ENCODE data around the gene OSBPL5. TPM values are rescaled to one million over a fixed set of nuclear protein-coding genes. Genes with fewer than 3 reads are reported as not detected.

OSBPL5 gene
- polyA plus RNA-seq, 3 donors, result 3.1 to 30.3 (median 6.8) TPM

GRCh38 chr11:3109921-3110706, 55.0 kb downstream of the OSBPL5 start:
- H3K36me3 Mint-ChIP-seq, result peaks cover 26 to 61% of the 10 kb centered on the region in 2 donors
- H3K4me3 Mint-ChIP-seq, result no peak overlapping the region
- intact Hi-C loops (cut with micrococcal nuclease), result loop anchor here (5.0 to 10.0 kb wide), 2 partner anchors 52 to 105 kb away; partner anchors contain the start of gene MRGPRG (in 1 of the 2)
- Histone ChIP-seq H3K9me3 (replicated peaks in 1 of 2; ENCODE audit: control insufficient read depth in 1 of 2, insufficient read depth in 1 of 2, low read length in 2 of 2) (no peaks in the 10 kb centered on the region), H3K4me3 (replicated peaks in 1 of 3; ENCODE audit: low read depth in 2 of 3, low read length in 3 of 3) (no peak overlapping the region), H4K20me1 (ENCODE audit: insufficient read depth, low read length) (no peaks in the 10 kb centered on the region), H3K4me2 (replicated peaks; ENCODE audit: extremely low read depth, low read length, poor library complexity, severe bottlenecking) (no peak overlapping the region), H3K4me1 (ENCODE audit: control insufficient read depth in 1 of 2, insufficient read depth in 2 of 2, low read length in 2 of 2) (peaks cover 31 to 46% of the 10 kb centered on the region in 2 donors), H3K79me2 (ENCODE audit: insufficient read depth, low read length) (peaks cover 3% of the 10 kb centered on the region), H3K36me3 (replicated peaks in 1 of 2; ENCODE audit: control insufficient read depth in 1 of 2, insufficient read depth in 2 of 2, low read length in 2 of 2) (peaks cover 13 to 50% of the 10 kb centered on the region in 2 donors), H3K9ac (ENCODE audit: insufficient read depth, low read length, poor library complexity, severe bottlenecking) (no peak overlapping the region), H3K27me3 (ENCODE audit: control insufficient read depth in 2 of 2, insufficient read depth in 2 of 2, low read length in 2 of 2) (no peaks in the 10 kb centered on the region), H2AFZ (ENCODE audit: insufficient read depth, low read depth, low read length, poor library complexity, severe bottlenecking) (no peak overlapping the region), H3K27ac (ENCODE audit: low read depth in 1 of 2, low read length in 2 of 2) (no peak overlapping the region)
- H3K27ac Mint-ChIP-seq, result peak overlapping the region in 3 of 7 donors; percentile 15 to 68 (median 63)
- H3K9me3 Mint-ChIP-seq, result peaks cover 0 to 8% (median 5%) of the 10 kb centered on the region in 7 donors
- peak; percentile 29 to 48 (median 35) for DNase-seq
- 69% methylated on average over 7 of the region's 14 CpGs for WGBS (ENCODE audit: insufficient coverage)
- TF ChIP-seq, protein P1, sequence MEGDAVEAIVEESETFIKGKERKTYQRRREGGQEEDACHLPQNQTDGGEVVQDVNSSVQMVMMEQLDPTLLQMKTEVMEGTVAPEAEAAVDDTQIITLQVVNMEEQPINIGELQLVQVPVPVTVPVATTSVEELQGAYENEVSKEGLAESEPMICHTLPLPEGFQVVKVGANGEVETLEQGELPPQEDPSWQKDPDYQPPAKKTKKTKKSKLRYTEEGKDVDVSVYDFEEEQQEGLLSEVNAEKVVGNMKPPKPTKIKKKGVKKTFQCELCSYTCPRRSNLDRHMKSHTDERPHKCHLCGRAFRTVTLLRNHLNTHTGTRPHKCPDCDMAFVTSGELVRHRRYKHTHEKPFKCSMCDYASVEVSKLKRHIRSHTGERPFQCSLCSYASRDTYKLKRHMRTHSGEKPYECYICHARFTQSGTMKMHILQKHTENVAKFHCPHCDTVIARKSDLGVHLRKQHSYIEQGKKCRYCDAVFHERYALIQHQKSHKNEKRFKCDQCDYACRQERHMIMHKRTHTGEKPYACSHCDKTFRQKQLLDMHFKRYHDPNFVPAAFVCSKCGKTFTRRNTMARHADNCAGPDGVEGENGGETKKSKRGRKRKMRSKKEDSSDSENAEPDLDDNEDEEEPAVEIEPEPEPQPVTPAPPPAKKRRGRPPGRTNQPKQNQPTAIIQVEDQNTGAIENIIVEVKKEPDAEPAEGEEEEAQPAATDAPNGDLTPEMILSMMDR (IDR thresholded peaks at IDR 0.05), result peak; percentile 81
- peaks cover 37% of the 10 kb centered on the region for H3K4me1 Mint-ChIP-seq
- H3K27me3 Mint-ChIP-seq (ENCODE audit: low read depth in 3 of 3), result peaks cover 0 to 6% (median 2%) of the 10 kb centered on the region in 3 donors

DNA sequence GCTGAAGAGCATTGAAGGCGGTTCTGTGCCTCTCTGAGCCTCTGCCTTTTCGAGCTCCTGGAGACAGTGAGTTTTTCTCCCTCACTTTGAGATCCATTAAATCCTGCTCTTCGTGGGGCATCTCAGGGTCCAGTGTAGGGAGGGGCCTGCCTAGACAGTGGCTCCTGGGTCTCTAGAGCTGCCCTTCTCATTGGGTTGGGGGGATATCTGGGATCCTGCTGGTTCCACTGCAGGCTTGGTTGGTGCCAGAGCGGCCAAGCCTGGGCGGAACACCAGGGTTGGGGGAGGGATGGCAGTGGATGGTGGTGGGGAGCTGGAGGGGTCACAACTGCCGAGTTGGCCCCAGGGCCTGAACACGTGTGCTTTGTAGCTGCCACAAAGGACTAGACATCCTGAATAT, 55.7 kb downstream of the OSBPL5 start:
- H3K79me2 ChIP-seq (ENCODE audit: insufficient read depth, low read length), result peaks cover 3% of the 10 kb centered on the region
- no peak overlapping the region for H3K27ac ChIP-seq (ENCODE audit: low read depth in 1 of 2, low read length in 2 of 2)
- H3K4me2 ChIP-seq (replicated peaks; ENCODE audit: extremely low read depth, low read length, poor library complexity, severe bottlenecking), result no peak overlapping the region
- no peaks in the 10 kb centered on the region for H3K27me3 ChIP-seq (ENCODE audit: control insufficient read depth in 2 of 2, insufficient read depth in 2 of 2, low read length in 2 of 2)
- peaks cover 26 to 39% of the 10 kb centered on the region in 2 donors for H3K4me1 ChIP-seq (ENCODE audit: control insufficient read depth in 1 of 2, insufficient read depth in 2 of 2, low read length in 2 of 2)
- H3K9me3 Mint-ChIP-seq, result peaks cover 0 to 4% (median 3%) of the 10 kb centered on the region in 7 donors
- intact Hi-C loops (cut with micrococcal nuclease), result no loop called here
- no peak overlapping the region for H2AFZ ChIP-seq (ENCODE audit: insufficient read depth, low read depth, low read length, poor library complexity, severe bottlenecking)
- WGBS (ENCODE audit: insufficient coverage), result 100% methylated on average over 3 of the region's 7 CpGs
- H3K9ac ChIP-seq (ENCODE audit: insufficient read depth, low read length, poor library complexity, severe bottlenecking), result no peak overlapping the region
- H3K27ac Mint-ChIP-seq, result no peak overlapping the region
- TF ChIP-seq, protein P1 (IDR thresholded peaks at IDR 0.05), result no peak
- no peak overlapping the region for H3K4me3 ChIP-seq (replicated peaks in 1 of 3; ENCODE audit: low read depth in 2 of 3, low read length in 3 of 3)
- H4K20me1 ChIP-seq (ENCODE audit: insufficient read depth, low read length), result no peaks in the 10 kb centered on the region
- peaks cover 30 to 64% of the 10 kb centered on the region in 2 donors for H3K36me3 Mint-ChIP-seq
- H3K4me3 Mint-ChIP-seq, result no peak overlapping the region
- peaks cover 0 to 6% (median 2%) of the 10 kb centered on the region in 3 donors for H3K27me3 Mint-ChIP-seq (ENCODE audit: low read depth in 3 of 3)
- no peak for DNase-seq
- H3K36me3 ChIP-seq (replicated peaks in 1 of 2; ENCODE audit: control insufficient read depth in 1 of 2, insufficient read depth in 2 of 2, low read length in 2 of 2), result peaks cover 14 to 56% of the 10 kb centered on the region in 2 donors
- H3K9me3 ChIP-seq (replicated peaks in 1 of 2; ENCODE audit: control insufficient read depth in 1 of 2, insufficient read depth in 1 of 2, low read length in 2 of 2), result no peaks in the 10 kb centered on the region
- H3K4me1 Mint-ChIP-seq, result peaks cover 34% of the 10 kb centered on the region
